Liver (tissue), 9 donors: ENCODE data around the gene ELK3. TPM values are rescaled to one million over a fixed set of nuclear protein-coding genes. Genes with fewer than 3 reads are reported as not detected.

Source experiments
- DNase-seq: peaks from one replicate; pipeline ENCODE4 v3.0.0-alpha.2; 2017; ENCODE audit warnings: low spot score
- H3K27ac ChIP-seq, 2 donors: one replicate each; pipeline ENCODE4 v1.7.0; 2013; ENCODE audit warnings: inconsistent platforms in 2 of 2, low read length in 2 of 2, control low read depth in 1 of 2, low read depth in 1 of 2, mild to moderate bottlenecking in 1 of 2
- H3K27me3 ChIP-seq, 4 donors: one replicate each; pipeline versions ENCODE4 v1.6.1 to v1.7.0; 2013; ENCODE audit warnings: low read length in 3 of 4, inconsistent platforms in 1 of 4, mild to moderate bottlenecking in 1 of 4, moderate library complexity in 1 of 4; ENCODE audit not compliant: control insufficient read depth in 4 of 4, insufficient read depth in 4 of 4
- H3K36me3 ChIP-seq, 4 donors: one replicate each; pipeline versions ENCODE4 v1.6.1 to v1.7.0; 2013; ENCODE audit warnings: low read length in 3 of 4, mild to moderate bottlenecking in 3 of 4, low read depth in 1 of 4, moderate library complexity in 1 of 4; ENCODE audit not compliant: control insufficient read depth in 4 of 4, insufficient read depth in 3 of 4
- H3K4me1 ChIP-seq, 4 donors: one replicate each; pipeline versions ENCODE4 v1.6.1 to v1.7.0; 2013; ENCODE audit warnings: low read length in 3 of 4, mild to moderate bottlenecking in 3 of 4, moderate library complexity in 1 of 4; ENCODE audit not compliant: control insufficient read depth in 4 of 4, insufficient read depth in 4 of 4
- H3K4me3 ChIP-seq, 3 donors: one replicate each; pipeline versions ENCODE4 v1.6.1 to v1.7.0; 2013; ENCODE audit warnings: low read length in 3 of 3, control low read depth in 1 of 3, low read depth in 1 of 3, mild to moderate bottlenecking in 1 of 3
- H3K9ac ChIP-seq, 2 donors: one replicate each; pipeline ENCODE4 v1.7.0; 2013; ENCODE audit warnings: low read length in 2 of 2, mild to moderate bottlenecking in 2 of 2, moderate library complexity in 2 of 2, control low read depth in 1 of 2, low read depth in 1 of 2
- H3K9me3 ChIP-seq, 4 donors: one replicate each; pipeline versions ENCODE4 v1.6.1 to v1.7.0; 2013; ENCODE audit warnings: low read length in 3 of 4; ENCODE audit not compliant: control insufficient read depth in 4 of 4
- ATF3 ChIP-seq: IDR thresholded peaks from 2 replicates; pipeline ENCODE4 v1.6.1; 2016; ENCODE audit warnings: antibody characterized with exemption
- CTCF ChIP-seq: fragments of 150-350 bp; IDR thresholded peaks from 2 replicates; pipeline ENCODE4 v1.5.1; 2017; ENCODE audit warnings: improper control_type of control experiment, low read depth, low read length; ENCODE audit not compliant: missing input control
- GABPA ChIP-seq, 2 donors: IDR thresholded peaks in 1 of 2; conservative IDR thresholded peaks in 1 of 2; 2 replicates each; pipeline ENCODE4 v1.6.1; 2016; ENCODE audit warnings: antibody characterized with exemption in 2 of 2, mild to moderate bottlenecking in 1 of 2, moderate library complexity in 1 of 2
- HNF4A ChIP-seq, 2 donors: conservative IDR thresholded peaks; 2 replicates each; pipeline ENCODE4 v1.6.1; 2016; ENCODE audit warnings: antibody characterized with exemption in 2 of 2, mild to moderate bottlenecking in 2 of 2
- HNF4G ChIP-seq: IDR thresholded peaks from 2 replicates; pipeline ENCODE4 v1.6.1; 2016; ENCODE audit warnings: antibody characterized with exemption
- MAX ChIP-seq: IDR thresholded peaks from 2 replicates; pipeline ENCODE4 v1.6.1; 2016; ENCODE audit warnings: antibody characterized with exemption
- RAD21 ChIP-seq, 2 donors: IDR thresholded peaks; 2 replicates each; pipeline ENCODE4 v1.6.1; 2016; ENCODE audit warnings: antibody characterized with exemption in 2 of 2, mild to moderate bottlenecking in 2 of 2
- REST ChIP-seq: IDR thresholded peaks from 2 replicates; pipeline ENCODE4 v1.6.1; 2016; ENCODE audit warnings: antibody characterized with exemption, mild to moderate bottlenecking
- SP1 ChIP-seq: IDR thresholded peaks from 2 replicates; pipeline ENCODE4 v1.6.1; 2018; ENCODE audit warnings: antibody characterized with exemption, mild to moderate bottlenecking
- TAF1 ChIP-seq: conservative IDR thresholded peaks from 2 replicates; pipeline ENCODE4 v1.6.1; 2016; ENCODE audit warnings: antibody characterized with exemption, mild to moderate bottlenecking
- WGBS: extraction: QIAGEN DNeasy Blood & Tissue Kit; methylation state at CpG from one replicate; pipeline ENCODE4 v1.1.7; 2013; 5-methylcytosine and 5-hydroxymethylcytosine counted together
- polyA plus RNA-seq, 2 donors: library from polyadenylated mRNA; stranded (reverse) in 1 of 2; unstranded in 1 of 2; fragments of 200-250 nt in 1 of 2; fragments of >200 nt in 1 of 2; fragmentation: Nextera tagmentation in 1 of 2; extraction: Ambion mirVana in 1 of 2; gene quantifications; one replicate each; pipeline versions ENCODE4 v1.2.1 to v1.2.3, GENCODE V29; 2013 to 2015
- total RNA-seq, 2 donors: library from RNA; depleted of rRNA; stranded (reverse); fragments of >200 nt; gene quantifications; one replicate each; pipeline ENCODE4 v1.2.3, GENCODE V29; 2014
- donor health status: healthy.
- donor health status: healthy.
- donor health status: healthy.
- donor health status: healthy.
- donor health status: healthy.

The ELK3 gene
- total RNA-seq (1 to 10 TPM; 4.1 to 4.9 TPM), polyA plus RNA-seq (1 to 10 TPM; 3.7 to 5.2 TPM)

GRCh38 chr12:96193725-96194575, at the start of gene ELK3:
Gene ELK3, plus strand, starts transcription at chr12:96194375.
- WGBS, result 5% methylated on average over 75 of the region's 75 CpGs
- Histone ChIP-seq H3K36me3 (no peaks in the 10 kb centered on the region), H3K9me3 (no peaks in the 10 kb centered on the region), H3K27me3 (no peaks in the 10 kb centered on the region), H3K9ac (peak within 1 kb of the TSS; percentile 91 to 97), H3K4me1 (peaks cover 0 to 8% (median 5%) of the 10 kb centered on the region in 4 donors), H3K27ac (peak within 1 kb of the TSS; percentile 62 to 81), H3K4me3 (peak within 1 kb of the TSS; percentile 80 to 95 (median 90))
- DNase-seq, result no peak
- peak in 1 of 2 donors; percentile 9 for TF ChIP-seq RAD21 (IDR thresholded peaks at IDR 0.05)
- TF ChIP-seq SP1, result no peak
- peak in 1 of 2 donors; percentile 18 for TF ChIP-seq GABPA (IDR thresholded peaks at IDR 0.05 in 1 of 2, conservative IDR thresholded peaks at IDR 0.05 in 1 of 2)
- no peak for TF ChIP-seq TAF1
- TF ChIP-seq CTCF, result no peak
- no peak for TF ChIP-seq MAX

- H3K27ac ChIP-seq, result no peak overlapping the region
- H3K4me3 ChIP-seq, result no peak overlapping the region
- peaks cover 0 to 3% (median 0%) of the 10 kb centered on the region in 4 donors for H3K4me1 ChIP-seq
- H3K36me3 ChIP-seq, result no peaks in the 10 kb centered on the region
- WGBS, result 91% methylated on average over 2 of the region's 2 CpGs
- H3K27me3 ChIP-seq, result peaks cover 0 to 2% (median 0%) of the 10 kb centered on the region in 4 donors
- TF ChIP-seq HNF4A (conservative IDR thresholded peaks at IDR 0.05), result no peak
- TF ChIP-seq TAF1, result no peak
- TF ChIP-seq REST, result no peak
- TF ChIP-seq MAX, result no peak
- no peak for TF ChIP-seq HNF4G
- no peak for TF ChIP-seq ATF3
- no peak for TF ChIP-seq RAD21 (IDR thresholded peaks at IDR 0.05)
- no peak for TF ChIP-seq CTCF
- H3K9ac ChIP-seq, result no peak overlapping the region
- H3K9me3 ChIP-seq, result no peaks in the 10 kb centered on the region
- DNase-seq, result no peak
These were observed 47.4 kb upstream of the ELK3 start for GRCh38 chr12:96146747-96147146.
